K562 (cell line): ENCODE data around the gene CCDC27. TPM values are rescaled to one million over a fixed set of nuclear protein-coding genes. Genes with fewer than 3 reads are reported as not detected.
A peak's percentile ranks its signal among the peaks of the same experiment; 100 is the strongest.

Experiments
- FOSL1 ChIP-seq: fragments of 200-800 bp; sonication (Bioruptor generic); conservative IDR thresholded peaks from 2 replicates; pipeline ENCODE4 v1.6.1; 2016; ENCODE audit warnings: missing genetic modification characterization, missing compliant biosample characterization
- POLR2A ChIP-seq: fragments of 450-650 bp; conservative IDR thresholded peaks from 2 replicates; pipeline ENCODE4 v1.6.1; 2016
- ZBTB7A ChIP-seq: IDR thresholded peaks from 2 replicates; pipeline ENCODE4 v1.6.1; 2011; ENCODE audit warnings: low read depth, mild to moderate bottlenecking, low read length, moderate library complexity, borderline replicate concordance; ENCODE audit not compliant: control insufficient read depth
- polyA plus RNA-seq, 8 experiments: library from polyadenylated mRNA; depleted of rRNA in 4 of 8; stranded (reverse) in 5 of 8; unstranded in 3 of 8; fragments of >200 nt; fragmentation: Nextera tagmentation in 2 of 8; fragmentation: Illumina TruSeq in 1 of 8; extraction: Ambion mirVana in 2 of 8; extraction: Trizol in 1 of 8; gene quantifications; 2 replicates each; pipeline versions ENCODE4 v1.2.1 to v1.2.3, GENCODE V29; 2011 to 2014; ENCODE audit warnings: inconsistent platforms in 1 of 8, missing spikeins in 1 of 8
- total RNA-seq, 7 experiments: library from RNA; depleted of rRNA in 6 of 7; stranded (reverse); fragments of >200 nt in 6 of 7; fragmentation: Illumina TruSeq in 2 of 7; extraction: Trizol in 2 of 7; gene quantifications; 2 replicates each; pipeline versions ENCODE4 v1.2.1 to v1.2.3, GENCODE V29; 2011 to 2021; ENCODE audit warnings: low replicate concordance in 1 of 7
- TF ChIP-seq, protein P1 (sequence below): fragments of 450-650 bp; IDR thresholded peaks from 2 replicates; pipeline ENCODE4 v1.6.1; 2016; ENCODE audit warnings: mild to moderate bottlenecking, moderate library complexity
- TF ChIP-seq, protein P2 (sequence below): fragments of 250-450 bp; sonication (Bioruptor Pico); IDR thresholded peaks from 2 replicates; pipeline ENCODE4 v1.9.0; 2021; ENCODE audit warnings: mild to moderate bottlenecking, inconsistent platforms
- TF ChIP-seq, protein P3 (sequence below): fragments of 450-650 bp; IDR thresholded peaks from 2 replicates; pipeline ENCODE4 v1.6.1; 2018; ENCODE audit not compliant: partially characterized antibody

Gene CCDC27
- total and polyA plus RNA-seq, 9 of the 15 experiments (the other 6 are each of a cell fraction or from before 2014, with no cell fraction given): 0.01 to 0.04 TPM; not detected in 7

DNA sequence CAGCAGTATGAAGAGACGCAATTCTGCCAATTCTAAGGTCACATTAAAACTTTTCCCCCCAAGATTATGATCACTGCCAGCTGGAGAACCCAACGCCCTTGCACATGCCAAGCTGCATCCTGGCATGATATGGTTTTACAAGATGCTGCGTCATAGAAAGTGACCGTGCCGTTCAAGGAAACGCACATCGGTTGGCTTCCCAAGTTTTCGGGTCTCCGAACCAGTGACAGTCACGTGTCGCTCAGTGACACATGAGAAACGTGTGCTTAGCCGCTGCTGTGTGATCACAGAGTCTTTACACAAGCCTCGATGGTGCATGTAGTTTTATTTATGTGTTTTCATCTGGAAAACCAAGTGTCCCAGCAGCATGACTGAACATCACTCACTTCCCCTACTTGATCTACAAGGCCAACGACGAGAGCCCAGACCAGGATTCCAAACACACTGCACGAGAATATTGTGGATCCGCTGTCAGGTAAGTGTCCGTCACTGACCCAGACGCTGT lies 27.7 kb downstream of the CCDC27 start (continued):
- TF ChIP-seq, protein P1, sequence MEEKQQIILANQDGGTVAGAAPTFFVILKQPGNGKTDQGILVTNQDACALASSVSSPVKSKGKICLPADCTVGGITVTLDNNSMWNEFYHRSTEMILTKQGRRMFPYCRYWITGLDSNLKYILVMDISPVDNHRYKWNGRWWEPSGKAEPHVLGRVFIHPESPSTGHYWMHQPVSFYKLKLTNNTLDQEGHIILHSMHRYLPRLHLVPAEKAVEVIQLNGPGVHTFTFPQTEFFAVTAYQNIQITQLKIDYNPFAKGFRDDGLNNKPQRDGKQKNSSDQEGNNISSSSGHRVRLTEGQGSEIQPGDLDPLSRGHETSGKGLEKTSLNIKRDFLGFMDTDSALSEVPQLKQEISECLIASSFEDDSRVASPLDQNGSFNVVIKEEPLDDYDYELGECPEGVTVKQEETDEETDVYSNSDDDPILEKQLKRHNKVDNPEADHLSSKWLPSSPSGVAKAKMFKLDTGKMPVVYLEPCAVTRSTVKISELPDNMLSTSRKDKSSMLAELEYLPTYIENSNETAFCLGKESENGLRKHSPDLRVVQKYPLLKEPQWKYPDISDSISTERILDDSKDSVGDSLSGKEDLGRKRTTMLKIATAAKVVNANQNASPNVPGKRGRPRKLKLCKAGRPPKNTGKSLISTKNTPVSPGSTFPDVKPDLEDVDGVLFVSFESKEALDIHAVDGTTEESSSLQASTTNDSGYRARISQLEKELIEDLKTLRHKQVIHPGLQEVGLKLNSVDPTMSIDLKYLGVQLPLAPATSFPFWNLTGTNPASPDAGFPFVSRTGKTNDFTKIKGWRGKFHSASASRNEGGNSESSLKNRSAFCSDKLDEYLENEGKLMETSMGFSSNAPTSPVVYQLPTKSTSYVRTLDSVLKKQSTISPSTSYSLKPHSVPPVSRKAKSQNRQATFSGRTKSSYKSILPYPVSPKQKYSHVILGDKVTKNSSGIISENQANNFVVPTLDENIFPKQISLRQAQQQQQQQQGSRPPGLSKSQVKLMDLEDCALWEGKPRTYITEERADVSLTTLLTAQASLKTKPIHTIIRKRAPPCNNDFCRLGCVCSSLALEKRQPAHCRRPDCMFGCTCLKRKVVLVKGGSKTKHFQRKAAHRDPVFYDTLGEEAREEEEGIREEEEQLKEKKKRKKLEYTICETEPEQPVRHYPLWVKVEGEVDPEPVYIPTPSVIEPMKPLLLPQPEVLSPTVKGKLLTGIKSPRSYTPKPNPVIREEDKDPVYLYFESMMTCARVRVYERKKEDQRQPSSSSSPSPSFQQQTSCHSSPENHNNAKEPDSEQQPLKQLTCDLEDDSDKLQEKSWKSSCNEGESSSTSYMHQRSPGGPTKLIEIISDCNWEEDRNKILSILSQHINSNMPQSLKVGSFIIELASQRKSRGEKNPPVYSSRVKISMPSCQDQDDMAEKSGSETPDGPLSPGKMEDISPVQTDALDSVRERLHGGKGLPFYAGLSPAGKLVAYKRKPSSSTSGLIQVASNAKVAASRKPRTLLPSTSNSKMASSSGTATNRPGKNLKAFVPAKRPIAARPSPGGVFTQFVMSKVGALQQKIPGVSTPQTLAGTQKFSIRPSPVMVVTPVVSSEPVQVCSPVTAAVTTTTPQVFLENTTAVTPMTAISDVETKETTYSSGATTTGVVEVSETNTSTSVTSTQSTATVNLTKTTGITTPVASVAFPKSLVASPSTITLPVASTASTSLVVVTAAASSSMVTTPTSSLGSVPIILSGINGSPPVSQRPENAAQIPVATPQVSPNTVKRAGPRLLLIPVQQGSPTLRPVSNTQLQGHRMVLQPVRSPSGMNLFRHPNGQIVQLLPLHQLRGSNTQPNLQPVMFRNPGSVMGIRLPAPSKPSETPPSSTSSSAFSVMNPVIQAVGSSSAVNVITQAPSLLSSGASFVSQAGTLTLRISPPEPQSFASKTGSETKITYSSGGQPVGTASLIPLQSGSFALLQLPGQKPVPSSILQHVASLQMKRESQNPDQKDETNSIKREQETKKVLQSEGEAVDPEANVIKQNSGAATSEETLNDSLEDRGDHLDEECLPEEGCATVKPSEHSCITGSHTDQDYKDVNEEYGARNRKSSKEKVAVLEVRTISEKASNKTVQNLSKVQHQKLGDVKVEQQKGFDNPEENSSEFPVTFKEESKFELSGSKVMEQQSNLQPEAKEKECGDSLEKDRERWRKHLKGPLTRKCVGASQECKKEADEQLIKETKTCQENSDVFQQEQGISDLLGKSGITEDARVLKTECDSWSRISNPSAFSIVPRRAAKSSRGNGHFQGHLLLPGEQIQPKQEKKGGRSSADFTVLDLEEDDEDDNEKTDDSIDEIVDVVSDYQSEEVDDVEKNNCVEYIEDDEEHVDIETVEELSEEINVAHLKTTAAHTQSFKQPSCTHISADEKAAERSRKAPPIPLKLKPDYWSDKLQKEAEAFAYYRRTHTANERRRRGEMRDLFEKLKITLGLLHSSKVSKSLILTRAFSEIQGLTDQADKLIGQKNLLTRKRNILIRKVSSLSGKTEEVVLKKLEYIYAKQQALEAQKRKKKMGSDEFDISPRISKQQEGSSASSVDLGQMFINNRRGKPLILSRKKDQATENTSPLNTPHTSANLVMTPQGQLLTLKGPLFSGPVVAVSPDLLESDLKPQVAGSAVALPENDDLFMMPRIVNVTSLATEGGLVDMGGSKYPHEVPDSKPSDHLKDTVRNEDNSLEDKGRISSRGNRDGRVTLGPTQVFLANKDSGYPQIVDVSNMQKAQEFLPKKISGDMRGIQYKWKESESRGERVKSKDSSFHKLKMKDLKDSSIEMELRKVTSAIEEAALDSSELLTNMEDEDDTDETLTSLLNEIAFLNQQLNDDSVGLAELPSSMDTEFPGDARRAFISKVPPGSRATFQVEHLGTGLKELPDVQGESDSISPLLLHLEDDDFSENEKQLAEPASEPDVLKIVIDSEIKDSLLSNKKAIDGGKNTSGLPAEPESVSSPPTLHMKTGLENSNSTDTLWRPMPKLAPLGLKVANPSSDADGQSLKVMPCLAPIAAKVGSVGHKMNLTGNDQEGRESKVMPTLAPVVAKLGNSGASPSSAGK: peak; percentile 26; the same call in 1 of the 2 replicates
- TF ChIP-seq ZBTB7A (no peak), POLR2A (peak; percentile 23), FOSL1 (tag) (no peak)
- TF ChIP-seq, protein P2, sequence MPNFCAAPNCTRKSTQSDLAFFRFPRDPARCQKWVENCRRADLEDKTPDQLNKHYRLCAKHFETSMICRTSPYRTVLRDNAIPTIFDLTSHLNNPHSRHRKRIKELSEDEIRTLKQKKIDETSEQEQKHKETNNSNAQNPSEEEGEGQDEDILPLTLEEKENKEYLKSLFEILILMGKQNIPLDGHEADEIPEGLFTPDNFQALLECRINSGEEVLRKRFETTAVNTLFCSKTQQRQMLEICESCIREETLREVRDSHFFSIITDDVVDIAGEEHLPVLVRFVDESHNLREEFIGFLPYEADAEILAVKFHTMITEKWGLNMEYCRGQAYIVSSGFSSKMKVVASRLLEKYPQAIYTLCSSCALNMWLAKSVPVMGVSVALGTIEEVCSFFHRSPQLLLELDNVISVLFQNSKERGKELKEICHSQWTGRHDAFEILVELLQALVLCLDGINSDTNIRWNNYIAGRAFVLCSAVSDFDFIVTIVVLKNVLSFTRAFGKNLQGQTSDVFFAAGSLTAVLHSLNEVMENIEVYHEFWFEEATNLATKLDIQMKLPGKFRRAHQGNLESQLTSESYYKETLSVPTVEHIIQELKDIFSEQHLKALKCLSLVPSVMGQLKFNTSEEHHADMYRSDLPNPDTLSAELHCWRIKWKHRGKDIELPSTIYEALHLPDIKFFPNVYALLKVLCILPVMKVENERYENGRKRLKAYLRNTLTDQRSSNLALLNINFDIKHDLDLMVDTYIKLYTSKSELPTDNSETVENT (CRISPR knock-in tag): no peak
- TF ChIP-seq, protein P3, sequence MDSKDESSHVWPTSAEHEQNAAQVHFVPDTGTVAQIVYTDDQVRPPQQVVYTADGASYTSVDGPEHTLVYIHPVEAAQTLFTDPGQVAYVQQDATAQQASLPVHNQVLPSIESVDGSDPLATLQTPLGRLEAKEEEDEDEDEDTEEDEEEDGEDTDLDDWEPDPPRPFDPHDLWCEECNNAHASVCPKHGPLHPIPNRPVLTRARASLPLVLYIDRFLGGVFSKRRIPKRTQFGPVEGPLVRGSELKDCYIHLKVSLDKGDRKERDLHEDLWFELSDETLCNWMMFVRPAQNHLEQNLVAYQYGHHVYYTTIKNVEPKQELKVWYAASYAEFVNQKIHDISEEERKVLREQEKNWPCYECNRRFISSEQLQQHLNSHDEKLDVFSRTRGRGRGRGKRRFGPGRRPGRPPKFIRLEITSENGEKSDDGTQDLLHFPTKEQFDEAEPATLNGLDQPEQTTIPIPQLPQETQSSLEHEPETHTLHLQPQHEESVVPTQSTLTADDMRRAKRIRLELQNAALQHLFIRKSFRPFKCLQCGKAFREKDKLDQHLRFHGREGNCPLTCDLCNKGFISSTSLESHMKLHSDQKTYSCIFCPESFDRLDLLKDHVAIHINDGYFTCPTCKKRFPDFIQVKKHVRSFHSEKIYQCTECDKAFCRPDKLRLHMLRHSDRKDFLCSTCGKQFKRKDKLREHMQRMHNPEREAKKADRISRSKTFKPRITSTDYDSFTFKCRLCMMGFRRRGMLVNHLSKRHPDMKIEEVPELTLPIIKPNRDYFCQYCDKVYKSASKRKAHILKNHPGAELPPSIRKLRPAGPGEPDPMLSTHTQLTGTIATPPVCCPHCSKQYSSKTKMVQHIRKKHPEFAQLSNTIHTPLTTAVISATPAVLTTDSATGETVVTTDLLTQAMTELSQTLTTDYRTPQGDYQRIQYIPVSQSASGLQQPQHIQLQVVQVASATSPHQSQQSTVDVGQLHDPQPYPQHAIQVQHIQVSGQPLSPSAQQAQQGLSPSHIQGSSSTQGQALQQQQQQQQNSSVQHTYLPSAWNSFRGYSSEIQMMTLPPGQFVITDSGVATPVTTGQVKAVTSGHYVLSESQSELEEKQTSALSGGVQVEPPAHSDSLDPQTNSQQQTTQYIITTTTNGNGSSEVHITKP: no peak
